WTC11 (cell line): ENCODE measurements around the gene NKAIN4. TPM values are rescaled to one million over a fixed set of nuclear protein-coding genes. Genes with fewer than 3 reads are reported as not detected.
A peak's percentile ranks its signal among the peaks of the same experiment; 100 is the strongest.

Experiments
- ATAC-seq: fragments of 200-7000 bp; cut with Tn5 transposase; 2 replicates; pipeline ENCODE4 v1.10.0; 2021; ENCODE audit warnings: mild to moderate bottlenecking, moderate library complexity
- CTCF ChIA-PET: fragments of 300-600 bp; sonication (Branson Sonifier 250); formaldehyde crosslinking; loops from one replicate; lab custom pipeline; 2021; ENCODE audit warnings: antibody characterized with exemption; lab: Charles Lee
- POLR2A ChIA-PET: fragments of 350-600 bp; sonication (Branson Sonifier 250); formaldehyde crosslinking; loops from one replicate; lab custom pipeline; 2021; ENCODE audit warnings: antibody characterized with exemption; lab: Charles Lee
- DNase-seq: peaks from one replicate; pipeline ENCODE4 v3.0.0; 2021; ENCODE audit warnings: low spot score
- H3K27ac Mint-ChIP-seq: 2 replicates; pipeline ENCODE4 v1.8.0; 2021; ENCODE audit warnings: mixed read lengths
- H3K27me3 Mint-ChIP-seq: 2 replicates; pipeline ENCODE4 v1.8.0; 2021; ENCODE audit warnings: low read depth, mild to moderate bottlenecking, moderate library complexity, mixed read lengths
- H3K36me3 Mint-ChIP-seq: 2 replicates; pipeline ENCODE4 v1.8.0; 2021; ENCODE audit warnings: mixed read lengths
- H3K4me1 Mint-ChIP-seq: 2 replicates; pipeline ENCODE4 v1.8.0; 2022; ENCODE audit warnings: mixed read lengths
- H3K4me3 Mint-ChIP-seq: 2 replicates; pipeline ENCODE4 v1.8.0; 2021; ENCODE audit warnings: mild to moderate bottlenecking, moderate library complexity, mixed read lengths
- H3K9me3 Mint-ChIP-seq: 2 replicates; pipeline ENCODE4 v1.8.0; 2021; ENCODE audit warnings: mixed read lengths
- ATF1 ChIP-seq: sonication (generic); formaldehyde crosslinking; IDR thresholded peaks from 2 replicates; pipeline ENCODE4 v1.8.1; 2023; ENCODE audit warnings: mild to moderate bottlenecking, moderate library complexity, missing genetic modification reagents
- FOXK1 ChIP-seq: sonication (generic); formaldehyde crosslinking; IDR thresholded peaks from 2 replicates; pipeline ENCODE4 v1.8.0; 2022; ENCODE audit warnings: mild to moderate bottlenecking, moderate library complexity, missing genetic modification reagents
- NFYB ChIP-seq: sonication (generic); formaldehyde crosslinking; conservative IDR thresholded peaks from 2 replicates; pipeline ENCODE4 v1.8.0; 2022; ENCODE audit warnings: low read depth, missing genetic modification reagents
- NR3C1 ChIP-seq: sonication (generic); formaldehyde crosslinking; conservative IDR thresholded peaks from 2 replicates; pipeline ENCODE4 v1.8.1; 2023; ENCODE audit warnings: low read depth, mild to moderate bottlenecking, missing genetic modification reagents
- RELA ChIP-seq: sonication (generic); formaldehyde crosslinking; IDR thresholded peaks from 2 replicates; pipeline ENCODE4 v1.8.1; 2022; ENCODE audit warnings: missing genetic modification reagents, mild to moderate bottlenecking, borderline replicate concordance
- SMAD3 ChIP-seq: sonication (generic); formaldehyde crosslinking; IDR thresholded peaks from 2 replicates; pipeline ENCODE4 v1.8.0; 2022; ENCODE audit warnings: missing genetic modification reagents, mild to moderate bottlenecking, borderline replicate concordance
- SOX15 ChIP-seq: fragments of 250-450 bp; sonication (Bioruptor Pico); IDR thresholded peaks from 2 replicates; pipeline ENCODE4 v1.9.0; 2021; ENCODE audit warnings: mild to moderate bottlenecking
- STAT6 ChIP-seq: sonication (generic); formaldehyde crosslinking; conservative IDR thresholded peaks from 2 replicates; pipeline ENCODE4 v1.8.1; 2023; ENCODE audit warnings: mild to moderate bottlenecking, low read depth, missing genetic modification reagents, moderate library complexity
- TCF7 ChIP-seq: sonication (generic); formaldehyde crosslinking; IDR thresholded peaks from 2 replicates; pipeline ENCODE4 v1.8.0; 2022; ENCODE audit warnings: mild to moderate bottlenecking, low read depth, missing genetic modification reagents, moderate library complexity
- ZNF423 ChIP-seq: fragments of 250-450 bp; sonication (Bioruptor Pico); IDR thresholded peaks from 2 replicates; pipeline ENCODE4 v2.1.2; 2022; ENCODE audit warnings: mild to moderate bottlenecking, moderate library complexity
- ZNF425 ChIP-seq: fragments of 250-450 bp; sonication (Bioruptor Pico); conservative IDR thresholded peaks from 2 replicates; pipeline ENCODE4 v1.9.0; 2021; ENCODE audit warnings: mild to moderate bottlenecking
- total RNA-seq: library from RNA; stranded (reverse); gene quantifications from 3 replicates; pipeline ENCODE4 v1.2.3, GENCODE V29; 2021
- TF ChIP-seq, protein P1 (sequence below): sonication (generic); formaldehyde crosslinking; IDR thresholded peaks from 2 replicates; pipeline ENCODE4 v1.8.0; 2023; ENCODE audit warnings: mild to moderate bottlenecking, missing genetic modification reagents
- TF ChIP-seq, protein P2 (sequence below): sonication (generic); formaldehyde crosslinking; IDR thresholded peaks from 2 replicates; pipeline ENCODE4 v1.8.1; 2023; ENCODE audit warnings: mild to moderate bottlenecking, missing genetic modification reagents, moderate library complexity
- TF ChIP-seq, protein P3 (sequence below): sonication (generic); formaldehyde crosslinking; IDR thresholded peaks from 2 replicates; pipeline ENCODE4 v1.8.1; 2023; ENCODE audit warnings: mild to moderate bottlenecking, missing genetic modification reagents
- TF ChIP-seq, protein P4 (sequence below): sonication (generic); formaldehyde crosslinking; IDR thresholded peaks from 2 replicates; pipeline ENCODE4 v1.8.0; 2022; ENCODE audit warnings: missing genetic modification reagents
- TF ChIP-seq, protein P5 (sequence below): sonication (generic); formaldehyde crosslinking; IDR thresholded peaks from 2 replicates; pipeline ENCODE4 v1.8.1; 2023; ENCODE audit warnings: mild to moderate bottlenecking, moderate library complexity, missing genetic modification reagents
- TF ChIP-seq, protein P6 (sequence below): fragments of 200-600 bp; IDR thresholded peaks from 2 replicates; pipeline ENCODE4 v1.8.0; 2022; ENCODE audit warnings: antibody characterized with exemption

NKAIN4 gene
- total RNA-seq, 1 experiment from 2014 or later: 7.2 TPM

- TF ChIP-seq, protein P1, sequence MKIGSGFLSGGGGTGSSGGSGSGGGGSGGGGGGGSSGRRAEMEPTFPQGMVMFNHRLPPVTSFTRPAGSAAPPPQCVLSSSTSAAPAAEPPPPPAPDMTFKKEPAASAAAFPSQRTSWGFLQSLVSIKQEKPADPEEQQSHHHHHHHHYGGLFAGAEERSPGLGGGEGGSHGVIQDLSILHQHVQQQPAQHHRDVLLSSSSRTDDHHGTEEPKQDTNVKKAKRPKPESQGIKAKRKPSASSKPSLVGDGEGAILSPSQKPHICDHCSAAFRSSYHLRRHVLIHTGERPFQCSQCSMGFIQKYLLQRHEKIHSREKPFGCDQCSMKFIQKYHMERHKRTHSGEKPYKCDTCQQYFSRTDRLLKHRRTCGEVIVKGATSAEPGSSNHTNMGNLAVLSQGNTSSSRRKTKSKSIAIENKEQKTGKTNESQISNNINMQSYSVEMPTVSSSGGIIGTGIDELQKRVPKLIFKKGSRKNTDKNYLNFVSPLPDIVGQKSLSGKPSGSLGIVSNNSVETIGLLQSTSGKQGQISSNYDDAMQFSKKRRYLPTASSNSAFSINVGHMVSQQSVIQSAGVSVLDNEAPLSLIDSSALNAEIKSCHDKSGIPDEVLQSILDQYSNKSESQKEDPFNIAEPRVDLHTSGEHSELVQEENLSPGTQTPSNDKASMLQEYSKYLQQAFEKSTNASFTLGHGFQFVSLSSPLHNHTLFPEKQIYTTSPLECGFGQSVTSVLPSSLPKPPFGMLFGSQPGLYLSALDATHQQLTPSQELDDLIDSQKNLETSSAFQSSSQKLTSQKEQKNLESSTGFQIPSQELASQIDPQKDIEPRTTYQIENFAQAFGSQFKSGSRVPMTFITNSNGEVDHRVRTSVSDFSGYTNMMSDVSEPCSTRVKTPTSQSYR: no peak
- no peak for TF ChIP-seq SOX15 (CRISPR knock-in tag)
- TF ChIP-seq NFYB (CRISPR knock-in tag): no peak
Measured at GRCh38 chr20:63223826-63224207, 30.4 kb downstream of the NKAIN4 start (continued).

GRCh38 chr20:63223121-63223825, 31.0 kb downstream of the NKAIN4 start:
- DNase-seq (peak; percentile 81), ATAC-seq (peak; percentile 71)
- Mint-ChIP-seq H3K27me3 (peaks cover 4% of the 10 kb centered on the region; the same call in 1 of the 2 replicates), H3K27ac (no peak overlapping the region), H3K4me1 (no peaks in the 10 kb centered on the region; the same call in 1 of the 2 replicates), H3K36me3 (no peaks in the 10 kb centered on the region), H3K4me3 (no peak overlapping the region), H3K9me3 (no peaks in the 10 kb centered on the region)
- ChIA-PET CTCF (interaction anchor here (0.5 to 4.8 kb wide), 81 partner anchors 8 to 671 kb away, joined by 3 to 173 read pairs (median 5); partner anchors contain the start of genes ARFGAP1, BIRC7, CHRNA4 and COL20A1), POLR2A (interaction anchor here (0.7 to 1.9 kb wide), 2 partner anchors 8 to 30 kb away, joined by 3 to 4 read pairs; no protein-coding TSS in a partner anchor)
- TF ChIP-seq, protein P2, sequence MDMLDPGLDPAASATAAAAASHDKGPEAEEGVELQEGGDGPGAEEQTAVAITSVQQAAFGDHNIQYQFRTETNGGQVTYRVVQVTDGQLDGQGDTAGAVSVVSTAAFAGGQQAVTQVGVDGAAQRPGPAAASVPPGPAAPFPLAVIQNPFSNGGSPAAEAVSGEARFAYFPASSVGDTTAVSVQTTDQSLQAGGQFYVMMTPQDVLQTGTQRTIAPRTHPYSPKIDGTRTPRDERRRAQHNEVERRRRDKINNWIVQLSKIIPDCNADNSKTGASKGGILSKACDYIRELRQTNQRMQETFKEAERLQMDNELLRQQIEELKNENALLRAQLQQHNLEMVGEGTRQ (CRISPR knock-in tag): 0 out of 2 replicates have a peak, but pooled peaks have one; percentile 10
- TF ChIP-seq, protein P3, sequence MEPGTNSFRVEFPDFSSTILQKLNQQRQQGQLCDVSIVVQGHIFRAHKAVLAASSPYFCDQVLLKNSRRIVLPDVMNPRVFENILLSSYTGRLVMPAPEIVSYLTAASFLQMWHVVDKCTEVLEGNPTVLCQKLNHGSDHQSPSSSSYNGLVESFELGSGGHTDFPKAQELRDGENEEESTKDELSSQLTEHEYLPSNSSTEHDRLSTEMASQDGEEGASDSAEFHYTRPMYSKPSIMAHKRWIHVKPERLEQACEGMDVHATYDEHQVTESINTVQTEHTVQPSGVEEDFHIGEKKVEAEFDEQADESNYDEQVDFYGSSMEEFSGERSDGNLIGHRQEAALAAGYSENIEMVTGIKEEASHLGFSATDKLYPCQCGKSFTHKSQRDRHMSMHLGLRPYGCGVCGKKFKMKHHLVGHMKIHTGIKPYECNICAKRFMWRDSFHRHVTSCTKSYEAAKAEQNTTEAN (CRISPR knock-in tag): no peak
- TF ChIP-seq ZNF423 (CRISPR knock-in tag) (peak; percentile 65), TCF7 (CRISPR knock-in tag) (no peak), FOXK1 (CRISPR knock-in tag) (no peak), ATF1 (CRISPR knock-in tag) (no peak), RELA (CRISPR knock-in tag) (no peak), STAT6 (no peak), ZNF425 (CRISPR knock-in tag) (no peak), SMAD3 (CRISPR knock-in tag) (no peak), NR3C1 (no peak)
- TF ChIP-seq, protein P4, sequence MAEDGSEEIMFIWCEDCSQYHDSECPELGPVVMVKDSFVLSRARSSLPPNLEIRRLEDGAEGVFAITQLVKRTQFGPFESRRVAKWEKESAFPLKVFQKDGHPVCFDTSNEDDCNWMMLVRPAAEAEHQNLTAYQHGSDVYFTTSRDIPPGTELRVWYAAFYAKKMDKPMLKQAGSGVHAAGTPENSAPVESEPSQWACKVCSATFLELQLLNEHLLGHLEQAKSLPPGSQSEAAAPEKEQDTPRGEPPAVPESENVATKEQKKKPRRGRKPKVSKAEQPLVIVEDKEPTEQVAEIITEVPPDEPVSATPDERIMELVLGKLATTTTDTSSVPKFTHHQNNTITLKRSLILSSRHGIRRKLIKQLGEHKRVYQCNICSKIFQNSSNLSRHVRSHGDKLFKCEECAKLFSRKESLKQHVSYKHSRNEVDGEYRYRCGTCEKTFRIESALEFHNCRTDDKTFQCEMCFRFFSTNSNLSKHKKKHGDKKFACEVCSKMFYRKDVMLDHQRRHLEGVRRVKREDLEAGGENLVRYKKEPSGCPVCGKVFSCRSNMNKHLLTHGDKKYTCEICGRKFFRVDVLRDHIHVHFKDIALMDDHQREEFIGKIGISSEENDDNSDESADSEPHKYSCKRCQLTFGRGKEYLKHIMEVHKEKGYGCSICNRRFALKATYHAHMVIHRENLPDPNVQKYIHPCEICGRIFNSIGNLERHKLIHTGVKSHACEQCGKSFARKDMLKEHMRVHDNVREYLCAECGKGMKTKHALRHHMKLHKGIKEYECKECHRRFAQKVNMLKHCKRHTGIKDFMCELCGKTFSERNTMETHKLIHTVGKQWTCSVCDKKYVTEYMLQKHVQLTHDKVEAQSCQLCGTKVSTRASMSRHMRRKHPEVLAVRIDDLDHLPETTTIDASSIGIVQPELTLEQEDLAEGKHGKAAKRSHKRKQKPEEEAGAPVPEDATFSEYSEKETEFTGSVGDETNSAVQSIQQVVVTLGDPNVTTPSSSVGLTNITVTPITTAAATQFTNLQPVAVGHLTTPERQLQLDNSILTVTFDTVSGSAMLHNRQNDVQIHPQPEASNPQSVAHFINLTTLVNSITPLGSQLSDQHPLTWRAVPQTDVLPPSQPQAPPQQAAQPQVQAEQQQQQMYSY (CRISPR knock-in tag): no peak
- TF ChIP-seq, protein P5, sequence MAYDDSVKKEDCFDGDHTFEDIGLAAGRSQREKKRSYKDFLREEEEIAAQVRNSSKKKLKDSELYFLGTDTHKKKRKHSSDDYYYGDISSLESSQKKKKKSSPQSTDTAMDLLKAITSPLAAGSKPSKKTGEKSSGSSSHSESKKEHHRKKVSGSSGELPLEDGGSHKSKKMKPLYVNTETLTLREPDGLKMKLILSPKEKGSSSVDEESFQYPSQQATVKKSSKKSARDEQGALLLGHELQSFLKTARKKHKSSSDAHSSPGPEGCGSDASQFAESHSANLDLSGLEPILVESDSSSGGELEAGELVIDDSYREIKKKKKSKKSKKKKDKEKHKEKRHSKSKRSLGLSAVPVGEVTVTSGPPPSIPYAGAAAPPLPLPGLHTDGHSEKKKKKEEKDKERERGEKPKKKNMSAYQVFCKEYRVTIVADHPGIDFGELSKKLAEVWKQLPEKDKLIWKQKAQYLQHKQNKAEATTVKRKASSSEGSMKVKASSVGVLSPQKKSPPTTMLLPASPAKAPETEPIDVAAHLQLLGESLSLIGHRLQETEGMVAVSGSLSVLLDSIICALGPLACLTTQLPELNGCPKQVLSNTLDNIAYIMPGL (CRISPR knock-in tag): no peak
- TF ChIP-seq, protein P6, sequence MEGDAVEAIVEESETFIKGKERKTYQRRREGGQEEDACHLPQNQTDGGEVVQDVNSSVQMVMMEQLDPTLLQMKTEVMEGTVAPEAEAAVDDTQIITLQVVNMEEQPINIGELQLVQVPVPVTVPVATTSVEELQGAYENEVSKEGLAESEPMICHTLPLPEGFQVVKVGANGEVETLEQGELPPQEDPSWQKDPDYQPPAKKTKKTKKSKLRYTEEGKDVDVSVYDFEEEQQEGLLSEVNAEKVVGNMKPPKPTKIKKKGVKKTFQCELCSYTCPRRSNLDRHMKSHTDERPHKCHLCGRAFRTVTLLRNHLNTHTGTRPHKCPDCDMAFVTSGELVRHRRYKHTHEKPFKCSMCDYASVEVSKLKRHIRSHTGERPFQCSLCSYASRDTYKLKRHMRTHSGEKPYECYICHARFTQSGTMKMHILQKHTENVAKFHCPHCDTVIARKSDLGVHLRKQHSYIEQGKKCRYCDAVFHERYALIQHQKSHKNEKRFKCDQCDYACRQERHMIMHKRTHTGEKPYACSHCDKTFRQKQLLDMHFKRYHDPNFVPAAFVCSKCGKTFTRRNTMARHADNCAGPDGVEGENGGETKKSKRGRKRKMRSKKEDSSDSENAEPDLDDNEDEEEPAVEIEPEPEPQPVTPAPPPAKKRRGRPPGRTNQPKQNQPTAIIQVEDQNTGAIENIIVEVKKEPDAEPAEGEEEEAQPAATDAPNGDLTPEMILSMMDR: peak; percentile 81
